Effector CD8-positive, alpha-beta T cell (primary cell): ENCODE measurements around the gene UBE2O.

Source experiments
- DNase-seq: peaks from one replicate; lab custom pipeline; 2025; lab: John Stamatoyannopoulos, UW

UBE2O gene

GRCh38 chr17:76485569-76485968, 32.6 kb upstream of the UBE2O start:
- DNase-seq = no peak

- DNase-seq = no peak
Measured at GRCh38 chr17:76484228-76484725, 31.3 kb upstream of the UBE2O start.

GRCh38 chr17:76481071-76481655, 28.2 kb upstream of the UBE2O start:
- DNase-seq = no peak

- no peak for DNase-seq
Measured at GRCh38 chr17:76480632-76481031, 27.7 kb upstream of the UBE2O start.

GRCh38 chr17:76479515-76480060, 26.6 kb upstream of the UBE2O start:
- no peak for DNase-seq

- DNase-seq = no peak
Measured at GRCh38 chr17:76478730-76479514, 26.0 kb upstream of the UBE2O start.

- DNase-seq = no peak
Measured at GRCh38 chr17:76478097-76478496, 25.1 kb upstream of the UBE2O start.

- DNase-seq = no peak
Measured at GRCh38 chr17:76477576-76477975, 24.6 kb upstream of the UBE2O start.

- no peak for DNase-seq
Measured at GRCh38 chr17:76476736-76477135, 23.8 kb upstream of the UBE2O start.

- DNase-seq = no peak
Measured at GRCh38 chr17:76475302-76475701, 22.4 kb upstream of the UBE2O start.

GRCh38 chr17:76474894-76475293, 21.9 kb upstream of the UBE2O start:
- DNase-seq = no peak

GRCh38 chr17:76474238-76474637, 21.3 kb upstream of the UBE2O start:
- DNase-seq = no peak

- no peak for DNase-seq
Measured at GRCh38 chr17:76473541-76473985, 20.6 kb upstream of the UBE2O start.

- no peak for DNase-seq
Measured at GRCh38 chr17:76472726-76473125, 19.8 kb upstream of the UBE2O start.

GRCh38 chr17:76472258-76472645, 19.3 kb upstream of the UBE2O start:
- no peak for DNase-seq

GRCh38 chr17:76471498-76472257, 18.7 kb upstream of the UBE2O start:
- DNase-seq = no peak

GRCh38 chr17:76469991-76470739, 17.2 kb upstream of the UBE2O start:
- DNase-seq = no peak

GRCh38 chr17:76469076-76469990, 16.4 kb upstream of the UBE2O start:
- no peak for DNase-seq

GRCh38 chr17:76468634-76469010, 15.7 kb upstream of the UBE2O start:
- DNase-seq = no peak

- no peak for DNase-seq
Measured at GRCh38 chr17:76467809-76468633, 15.1 kb upstream of the UBE2O start.
